Measurements from ENCODE around the gene STXBP5. TPM values are rescaled to one million over a fixed set of nuclear protein-coding genes. Genes with fewer than 3 reads are reported as not detected.

The STXBP5 gene
- total RNA-seq, 2 donors from 2014 or later = 34.4 to 59.9 TPM

DNA sequence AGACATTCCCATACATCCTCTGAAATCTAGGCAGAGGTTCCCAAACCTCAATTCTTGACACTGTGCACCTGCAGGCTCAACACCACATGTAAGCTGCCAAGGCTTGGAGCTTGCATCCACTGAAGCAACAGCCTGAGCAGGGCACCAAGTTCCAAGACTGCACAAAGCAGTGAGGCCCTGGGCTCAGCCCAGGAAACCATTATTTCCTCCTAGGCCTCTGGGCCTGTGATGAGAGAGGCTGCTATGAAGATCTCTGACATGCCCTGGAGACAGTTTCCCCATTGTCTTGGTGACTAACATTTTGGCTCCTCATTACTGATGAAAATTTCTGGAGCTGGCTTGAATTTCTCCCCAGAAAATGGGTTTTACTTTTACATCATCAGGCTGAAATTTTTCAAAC is 196.8 kb downstream of the STXBP5 start:
- Histone ChIP-seq H3K9me3 (no peaks in the 10 kb centered on the region), H3K4me3 (no peak overlapping the region), H3K4me1 (replicated peaks) (no peaks in the 10 kb centered on the region), H3K36me3 (no peaks in the 10 kb centered on the region), H3K27ac (no peak overlapping the region), H3K27me3 (replicated peaks; ENCODE audit: insufficient read depth) (no peaks in the 10 kb centered on the region)
- no peak for TF ChIP-seq POLR2AphosphoS5 (IDR thresholded peaks at IDR 0.05)
- DNase-seq (ENCODE audit: low spot score) = no peak
- intact Hi-C loops (cut with DNase I) = no loop called here

DNA sequence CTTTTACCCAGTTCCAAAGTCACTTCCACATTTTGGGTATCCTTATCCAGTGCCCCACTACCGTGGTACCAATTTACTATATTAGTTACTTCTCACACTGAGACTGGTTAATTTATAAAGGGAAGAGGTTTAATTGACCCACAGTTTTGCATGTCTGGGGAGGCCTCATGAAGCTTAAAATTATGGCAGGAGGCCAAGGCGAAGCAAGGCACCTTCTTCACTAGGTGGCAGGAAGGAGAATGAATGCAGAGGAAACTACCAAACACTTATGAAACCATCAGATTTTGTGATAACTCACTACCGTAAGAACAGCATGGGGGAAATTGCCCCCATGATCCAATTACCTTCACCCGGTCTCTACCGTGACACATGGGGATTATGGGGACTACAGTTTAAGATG is 197.6 kb downstream of the STXBP5 start:
- no peaks in the 10 kb centered on the region for H3K9me3 ChIP-seq
- no peak overlapping the region for H3K27ac ChIP-seq
- TF ChIP-seq POLR2AphosphoS5 (IDR thresholded peaks at IDR 0.05) (no peak), POLR2A (IDR thresholded peaks at IDR 0.05) (no peak)
- TF ChIP-seq, protein P1, sequence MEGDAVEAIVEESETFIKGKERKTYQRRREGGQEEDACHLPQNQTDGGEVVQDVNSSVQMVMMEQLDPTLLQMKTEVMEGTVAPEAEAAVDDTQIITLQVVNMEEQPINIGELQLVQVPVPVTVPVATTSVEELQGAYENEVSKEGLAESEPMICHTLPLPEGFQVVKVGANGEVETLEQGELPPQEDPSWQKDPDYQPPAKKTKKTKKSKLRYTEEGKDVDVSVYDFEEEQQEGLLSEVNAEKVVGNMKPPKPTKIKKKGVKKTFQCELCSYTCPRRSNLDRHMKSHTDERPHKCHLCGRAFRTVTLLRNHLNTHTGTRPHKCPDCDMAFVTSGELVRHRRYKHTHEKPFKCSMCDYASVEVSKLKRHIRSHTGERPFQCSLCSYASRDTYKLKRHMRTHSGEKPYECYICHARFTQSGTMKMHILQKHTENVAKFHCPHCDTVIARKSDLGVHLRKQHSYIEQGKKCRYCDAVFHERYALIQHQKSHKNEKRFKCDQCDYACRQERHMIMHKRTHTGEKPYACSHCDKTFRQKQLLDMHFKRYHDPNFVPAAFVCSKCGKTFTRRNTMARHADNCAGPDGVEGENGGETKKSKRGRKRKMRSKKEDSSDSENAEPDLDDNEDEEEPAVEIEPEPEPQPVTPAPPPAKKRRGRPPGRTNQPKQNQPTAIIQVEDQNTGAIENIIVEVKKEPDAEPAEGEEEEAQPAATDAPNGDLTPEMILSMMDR (IDR thresholded peaks at IDR 0.05) = no peak
- no peaks in the 10 kb centered on the region for H3K4me1 ChIP-seq (replicated peaks)
- H3K36me3 ChIP-seq = no peaks in the 10 kb centered on the region
- H3K4me3 ChIP-seq = no peak overlapping the region
- DNase-seq (ENCODE audit: low spot score) = no peak
- H3K27me3 ChIP-seq (replicated peaks; ENCODE audit: insufficient read depth) = no peaks in the 10 kb centered on the region
- WGBS = 98% methylated on average over 5 of the region's 5 CpGs
- intact Hi-C loops (cut with DNase I) = no loop called here

DNA sequence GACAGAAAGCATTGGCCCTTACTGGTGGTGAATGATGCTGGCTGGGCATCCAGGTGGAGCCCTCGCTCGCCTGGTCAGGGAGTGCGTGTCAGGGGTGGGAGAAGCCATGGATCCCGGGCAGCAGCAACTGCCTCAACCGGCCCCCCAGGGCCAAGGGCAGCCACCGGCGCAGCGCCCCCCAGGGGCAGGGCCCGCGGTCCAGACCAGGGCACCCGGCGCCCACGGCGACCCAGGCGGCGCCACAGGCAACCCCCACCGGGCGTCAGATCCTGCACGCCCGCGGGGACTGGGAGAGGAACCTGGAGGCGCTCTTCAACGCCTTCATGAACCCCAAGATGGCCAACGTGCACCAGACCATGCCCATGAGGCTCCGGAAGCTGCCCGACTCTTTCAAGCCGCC is 202.6 kb downstream of the STXBP5 start:
- Histone ChIP-seq H3K4me1 (replicated peaks) (no peaks in the 10 kb centered on the region), H3K27ac (no peak overlapping the region), H3K27me3 (replicated peaks; ENCODE audit: insufficient read depth) (no peaks in the 10 kb centered on the region), H3K9me3 (no peaks in the 10 kb centered on the region), H3K36me3 (no peaks in the 10 kb centered on the region), H3K4me3 (no peak overlapping the region)
- WGBS = 94% methylated on average over 14 of the region's 27 CpGs
- no peak for TF ChIP-seq POLR2A (IDR thresholded peaks at IDR 0.05)
- TF ChIP-seq, protein P1 (IDR thresholded peaks at IDR 0.05) = no peak
- no peak for TF ChIP-seq POLR2AphosphoS5 (IDR thresholded peaks at IDR 0.05)
- intact Hi-C loops (cut with DNase I) = no loop called here
- no peak for DNase-seq (ENCODE audit: low spot score)

- H3K9me3 ChIP-seq = no peaks in the 10 kb centered on the region
- H3K4me3 ChIP-seq = no peak overlapping the region
- H3K36me3 ChIP-seq = no peaks in the 10 kb centered on the region
- WGBS = 91% methylated on average over 8 of the region's 8 CpGs
- no peak for DNase-seq (ENCODE audit: low spot score)
- H3K27ac ChIP-seq = no peak overlapping the region
- TF ChIP-seq, protein P1 (IDR thresholded peaks at IDR 0.05) = no peak
- TF ChIP-seq POLR2AphosphoS5 (IDR thresholded peaks at IDR 0.05) (no peak), POLR2A (IDR thresholded peaks at IDR 0.05) (no peak)
- intact Hi-C loops (cut with DNase I) = no loop called here
- H3K4me1 ChIP-seq (replicated peaks) = no peaks in the 10 kb centered on the region
- H3K27me3 ChIP-seq (replicated peaks; ENCODE audit: insufficient read depth) = no peaks in the 10 kb centered on the region
Measured at GRCh38 chr6:147407571-147407970, 203.4 kb downstream of the STXBP5 start.

GRCh38 chr6:147416622-147417021 is 212.4 kb downstream of the STXBP5 start:
- no peak for DNase-seq (ENCODE audit: low spot score)
- H3K4me1 ChIP-seq (replicated peaks) = no peaks in the 10 kb centered on the region
- H3K27me3 ChIP-seq (replicated peaks; ENCODE audit: insufficient read depth) = no peaks in the 10 kb centered on the region
- intact Hi-C loops (cut with DNase I) = no loop called here
- no peaks in the 10 kb centered on the region for H3K9me3 ChIP-seq
- H3K4me3 ChIP-seq = no peak overlapping the region
- TF ChIP-seq, protein P1 (IDR thresholded peaks at IDR 0.05) = no peak
- TF ChIP-seq POLR2AphosphoS5 (IDR thresholded peaks at IDR 0.05) (no peak), POLR2A (IDR thresholded peaks at IDR 0.05) (no peak)
- H3K27ac ChIP-seq = no peak overlapping the region
- no peaks in the 10 kb centered on the region for H3K36me3 ChIP-seq
- 79% methylated on average over 4 of the region's 4 CpGs for WGBS
